Muscle of back (tissue), 13 donors: Measurements from ENCODE around the gene HOXD8. TPM values are rescaled to one million over a fixed set of nuclear protein-coding genes. Genes with fewer than 3 reads are reported as not detected.

ENCODE experiments used
- DNase-seq, 3 donors: peaks; one replicate each; pipeline versions ENCODE4 v3.0.0 to v3.0.0-alpha.2; 2013
- long read RNA-seq, 9 donors: transcript quantifications; one replicate each; lab custom pipeline, GENCODE V29; 2026
- polyA plus RNA-seq, 10 donors: library from polyadenylated mRNA; unstranded; fragments of 120-200 nt; gene quantifications; one replicate each; pipeline ENCODE4 v1.2.1, GENCODE V29; 2013; ENCODE audit not compliant: insufficient read length in 10 of 10

Gene HOXD8
- 10 to 100 TPM; 30.6 to 43.1 (median 40.2) TPM for polyA plus RNA-seq
- long read RNA-seq, donor 1, partial matches to known transcripts: 0 of 6 reads
- long read RNA-seq, donor 1, other reads (novel, unspliced or antisense): 0 of 6 reads
- long read RNA-seq, donor 2, transcript HOXD8-201 (2 exons, 1,917 nt): major isoform, 7 of 41 reads
- long read RNA-seq, donor 2, partial matches to known transcripts: 0 of 41 reads
- long read RNA-seq, donor 2, other reads (novel, unspliced or antisense): 29 of 41 reads
- long read RNA-seq, donor 3: 0 reads
- long read RNA-seq, donor 4, partial matches to known transcripts: 0 of 7 reads
- long read RNA-seq, donor 4, other reads (novel, unspliced or antisense): 0 of 7 reads
- long read RNA-seq, donor 5, transcript HOXD8-201 (2 exons, 1,917 nt): major isoform, 6 of 7 reads
- long read RNA-seq, donor 5, partial matches to known transcripts: 0 of 7 reads
- long read RNA-seq, donor 5, other reads (novel, unspliced or antisense): 0 of 7 reads
- long read RNA-seq, donor 6, transcript HOXD8-203 (2 exons, 1,268 nt): major isoform, 6 of 49 reads
- long read RNA-seq, donor 6, transcript HOXD8-201 (2 exons, 1,917 nt): major isoform, 6 of 49 reads
- long read RNA-seq, donor 6, partial matches to known transcripts: 0 of 49 reads
- long read RNA-seq, donor 6, other reads (novel, unspliced or antisense): 35 of 49 reads
- long read RNA-seq, donor 7, partial matches to known transcripts: 0 of 30 reads
- long read RNA-seq, donor 7, other reads (novel, unspliced or antisense): 24 of 30 reads
- long read RNA-seq, donor 8, partial matches to known transcripts: 0 of 17 reads
- long read RNA-seq, donor 8, other reads (novel, unspliced or antisense): 13 of 17 reads
- long read RNA-seq, donor 9, partial matches to known transcripts: 0 of 1 reads
- long read RNA-seq, donor 9, other reads (novel, unspliced or antisense): 0 of 1 reads

- DNase-seq: peak; percentile 92 to 96 (median 94)
Measured at GRCh38 chr2:176128982-176129796, at the start of gene HOXD8. TSS of gene HOXD8 (plus strand) at chr2:176129705. CDS start at chr2:176130367, 662 bp downstream.

DNA sequence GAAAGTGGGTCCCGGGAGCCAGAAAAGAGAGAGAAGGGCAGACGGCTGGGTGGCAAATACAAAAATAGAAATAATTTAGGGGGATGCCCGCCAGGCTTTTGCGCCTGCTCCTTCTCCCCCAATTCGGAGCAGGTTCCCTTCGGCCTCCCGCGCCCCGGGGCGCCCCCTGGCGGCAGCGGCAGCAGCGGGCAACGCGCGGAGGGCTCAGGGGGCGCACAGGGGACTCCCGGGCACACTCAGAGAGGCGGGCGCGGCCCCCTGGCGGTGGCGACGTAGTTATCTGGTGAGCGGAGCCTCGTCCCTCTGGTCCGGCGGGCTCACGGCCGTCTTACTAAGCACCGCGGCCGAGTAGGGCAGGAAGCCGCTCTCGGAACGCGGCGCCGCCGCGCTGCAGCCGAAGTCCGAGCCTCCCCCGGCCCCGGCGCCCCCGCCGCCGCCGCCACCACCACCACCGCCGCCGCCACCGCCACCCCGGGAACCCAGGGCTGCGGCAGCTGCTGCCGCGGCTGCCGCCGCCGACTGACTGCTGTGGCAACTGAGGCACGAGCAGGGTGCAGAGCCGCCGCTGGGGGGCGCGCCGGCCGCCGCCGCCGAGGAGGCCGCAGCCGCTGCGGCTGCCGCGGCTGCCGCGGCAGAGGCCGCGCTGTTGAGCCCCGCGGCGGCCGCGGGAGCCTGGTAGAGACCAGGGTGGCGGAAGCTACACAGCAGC is 49.5 kb upstream of the HOXD8 start:
- DNase-seq: peak in 1 of 3 donors; percentile 66

DNA sequence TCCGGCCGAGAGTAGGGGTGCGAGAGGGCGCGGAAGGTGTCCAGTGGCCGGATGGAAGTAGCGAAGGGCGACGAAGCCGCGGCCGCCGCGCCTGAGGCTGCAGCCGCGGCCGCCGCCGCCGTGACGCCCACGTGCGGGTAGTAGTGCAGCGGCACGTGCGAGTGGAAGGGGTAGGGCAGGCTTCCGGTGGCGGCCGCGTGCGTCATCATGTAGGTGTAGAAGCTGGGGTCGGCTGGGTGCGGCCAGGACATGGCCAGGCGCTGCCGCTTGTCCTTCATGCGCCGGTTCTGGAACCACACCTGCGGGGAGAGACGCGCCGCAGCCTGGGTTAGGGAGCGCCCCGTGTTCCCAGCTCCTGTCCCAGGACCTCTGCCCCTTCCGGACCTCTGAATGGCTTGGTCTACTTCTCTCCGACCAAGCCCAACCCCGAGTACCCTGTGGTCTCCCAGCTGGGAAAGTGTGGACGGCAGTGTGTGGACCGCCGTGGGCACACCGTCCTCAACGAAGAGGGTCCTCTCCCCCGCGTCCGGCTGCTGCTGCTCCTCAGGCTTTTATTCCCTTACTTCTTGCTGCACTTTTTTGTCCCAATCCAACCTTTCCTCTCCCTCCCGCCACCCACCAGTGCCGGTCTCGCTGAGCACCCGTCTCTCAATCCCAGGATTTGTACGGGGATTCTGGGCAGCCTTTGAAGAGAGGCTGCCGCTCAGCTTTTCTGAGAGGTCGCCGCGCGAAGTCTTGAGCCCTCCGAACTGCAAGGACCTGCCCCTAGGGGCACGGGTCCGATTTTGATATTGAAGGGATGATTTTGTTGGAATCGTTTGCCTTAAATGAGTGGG is 48.7 kb upstream of the HOXD8 start:
- peak in 1 of 3 donors; percentile 73 for DNase-seq

DNA sequence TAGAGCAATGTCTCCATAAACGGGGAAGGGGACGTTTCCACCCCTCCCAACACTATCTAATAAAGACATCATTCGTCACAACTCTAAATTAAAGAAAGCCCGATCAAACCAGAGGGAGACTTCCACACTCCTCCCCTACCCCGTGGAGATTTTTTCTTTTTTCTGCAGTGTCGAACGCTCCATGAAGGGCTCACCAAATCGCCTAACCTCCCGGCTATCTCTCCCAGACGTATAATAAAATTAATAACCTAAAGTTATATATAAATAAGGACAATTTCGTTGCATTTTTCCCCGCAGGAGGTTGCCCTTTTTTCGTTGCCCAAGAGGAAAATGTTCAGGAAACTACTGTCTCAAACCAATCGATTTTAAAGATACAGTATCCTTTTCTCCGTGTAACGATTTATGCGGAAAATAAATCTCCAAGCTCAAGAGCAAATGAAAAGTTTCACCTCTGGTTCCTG is 48.1 kb upstream of the HOXD8 start:
- DNase-seq: peak in 2 of 3 donors; percentile 38 to 77

DNA sequence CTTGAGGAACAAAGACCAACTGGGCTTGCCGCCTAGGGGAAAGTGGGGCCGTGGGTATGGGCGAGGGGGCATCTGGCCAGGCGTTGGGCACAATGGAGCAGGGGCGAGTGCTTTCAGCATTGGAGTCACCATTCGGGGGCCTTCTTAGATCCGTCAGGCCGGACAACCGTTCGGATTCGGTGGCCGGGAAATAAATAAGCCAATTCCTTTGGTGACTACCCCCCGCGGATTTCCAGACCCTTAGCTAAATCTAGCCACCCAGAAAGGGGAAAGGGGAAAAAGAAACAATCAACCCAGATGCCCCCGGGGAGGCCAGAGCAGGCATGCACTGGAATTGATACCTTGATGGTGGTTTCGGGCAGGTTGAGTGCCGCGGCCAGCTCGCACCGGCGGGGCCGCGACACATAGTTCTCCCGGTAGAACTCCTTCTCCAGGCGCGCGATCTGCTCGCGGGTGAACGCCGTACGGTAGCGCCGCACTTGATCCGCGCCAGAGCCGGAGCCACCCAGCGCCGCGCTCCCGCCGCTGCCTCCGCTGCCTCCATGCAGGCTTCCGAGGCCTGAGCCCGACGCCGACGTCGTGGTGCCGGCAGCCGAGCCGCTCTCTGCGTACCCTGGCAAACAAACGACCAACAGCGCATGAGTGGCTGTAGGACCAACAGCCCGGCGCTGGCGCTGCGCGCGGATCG is 47.5 kb upstream of the HOXD8 start:
- peak in 2 of 3 donors; percentile 17 to 76 for DNase-seq

- peak in 1 of 3 donors; percentile 16 for DNase-seq
Measured at GRCh38 chr2:176082525-176082823, 47.0 kb upstream of the HOXD8 start.

- DNase-seq: peak in 2 of 3 donors; percentile 9 to 63
Measured at GRCh38 chr2:176082824-176083751, 46.4 kb upstream of the HOXD8 start.

DNA sequence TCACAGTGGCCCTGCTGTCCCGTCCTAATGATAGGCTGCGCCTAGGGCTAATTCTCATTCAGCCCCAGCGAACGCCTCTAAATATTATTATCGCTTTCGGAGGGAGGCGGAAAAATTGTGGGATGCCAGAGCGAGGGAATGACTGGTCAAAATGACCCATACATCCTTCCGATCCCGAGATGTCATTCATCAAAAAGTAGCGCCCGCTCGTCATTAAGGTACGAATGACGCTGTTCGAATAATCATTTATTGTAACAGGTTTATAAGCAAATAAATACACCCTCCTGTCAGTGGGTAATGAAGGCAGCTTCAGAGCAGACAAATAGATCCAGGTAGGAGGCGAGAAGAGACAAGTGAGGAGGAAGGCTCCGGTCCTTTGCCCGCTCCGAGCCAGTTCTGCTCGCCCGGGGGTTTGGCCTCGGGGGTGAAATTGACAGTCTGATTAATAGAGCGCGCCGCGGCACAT is 45.7 kb upstream of the HOXD8 start, which contains the start of gene EVX2:
Gene EVX2 (minus strand): TSS at position 167 of the 466 bp plus-strand sequence. CDS start 186 bp downstream, outside the sequence.
- peak in 1 of 3 donors; percentile 56 for DNase-seq

DNA sequence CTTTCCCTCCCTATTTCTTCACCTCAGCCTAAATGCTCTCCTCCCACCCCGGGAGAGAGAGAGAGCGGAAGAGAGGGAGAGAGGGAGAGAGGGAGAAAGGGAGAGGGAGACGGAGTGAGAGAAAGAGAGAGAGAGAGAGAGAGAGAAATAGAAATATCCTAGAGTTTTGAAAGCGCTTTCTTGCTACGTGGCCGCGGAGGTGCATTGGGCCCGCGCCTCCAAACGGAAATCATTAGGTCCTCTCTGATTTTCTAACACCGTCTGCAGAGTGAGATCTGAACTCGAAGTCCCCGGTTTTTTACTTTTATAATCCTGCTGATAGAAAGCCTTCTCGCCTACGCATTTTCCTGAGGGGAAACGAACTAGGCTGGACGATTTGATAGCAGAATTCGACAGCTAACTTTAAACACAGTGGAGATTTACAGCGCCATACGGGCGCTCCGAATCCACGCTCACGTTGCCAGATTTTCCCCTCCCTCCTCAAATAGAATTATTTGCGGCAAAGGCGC is 44.8 kb upstream of the HOXD8 start:
- DNase-seq: peak in 1 of 3 donors; percentile 67

DNA sequence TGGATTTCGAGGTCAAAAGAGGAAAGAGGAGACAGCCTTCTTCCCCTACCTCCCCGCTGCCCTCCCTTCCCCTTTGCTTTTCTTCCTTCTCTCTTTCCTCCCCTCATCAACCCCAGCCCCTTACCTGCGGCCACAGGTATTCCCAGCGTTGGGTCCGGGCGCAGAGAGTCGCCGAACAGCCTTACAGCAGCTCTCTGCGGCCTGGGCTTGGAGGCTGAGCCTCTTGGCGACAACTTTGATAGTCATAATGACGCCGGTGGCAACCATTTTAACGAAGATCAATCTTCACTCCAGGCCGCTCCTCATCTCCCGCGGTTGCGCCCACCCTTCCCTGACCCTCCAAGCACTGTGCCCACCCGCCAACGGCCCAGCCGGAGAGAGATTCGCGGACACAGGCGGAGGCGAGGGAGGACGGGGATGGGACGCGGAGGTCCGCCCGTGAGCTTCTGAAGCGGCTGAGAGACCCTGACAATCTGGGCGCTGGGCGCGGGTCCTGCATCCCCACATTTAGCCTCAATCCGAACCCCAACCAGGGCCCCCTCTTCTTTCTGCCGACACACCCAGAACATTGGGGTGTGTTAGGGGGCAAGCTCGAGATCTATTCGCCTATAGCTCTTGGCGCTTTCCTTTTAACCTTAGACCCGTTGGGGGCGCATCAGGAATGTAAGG is 44.3 kb upstream of the HOXD8 start:
- peak in 1 of 3 donors; percentile 41 for DNase-seq

GRCh38 chr2:176085861-176086771 is 43.4 kb upstream of the HOXD8 start:
- peak in 1 of 3 donors; percentile 77 for DNase-seq

DNA sequence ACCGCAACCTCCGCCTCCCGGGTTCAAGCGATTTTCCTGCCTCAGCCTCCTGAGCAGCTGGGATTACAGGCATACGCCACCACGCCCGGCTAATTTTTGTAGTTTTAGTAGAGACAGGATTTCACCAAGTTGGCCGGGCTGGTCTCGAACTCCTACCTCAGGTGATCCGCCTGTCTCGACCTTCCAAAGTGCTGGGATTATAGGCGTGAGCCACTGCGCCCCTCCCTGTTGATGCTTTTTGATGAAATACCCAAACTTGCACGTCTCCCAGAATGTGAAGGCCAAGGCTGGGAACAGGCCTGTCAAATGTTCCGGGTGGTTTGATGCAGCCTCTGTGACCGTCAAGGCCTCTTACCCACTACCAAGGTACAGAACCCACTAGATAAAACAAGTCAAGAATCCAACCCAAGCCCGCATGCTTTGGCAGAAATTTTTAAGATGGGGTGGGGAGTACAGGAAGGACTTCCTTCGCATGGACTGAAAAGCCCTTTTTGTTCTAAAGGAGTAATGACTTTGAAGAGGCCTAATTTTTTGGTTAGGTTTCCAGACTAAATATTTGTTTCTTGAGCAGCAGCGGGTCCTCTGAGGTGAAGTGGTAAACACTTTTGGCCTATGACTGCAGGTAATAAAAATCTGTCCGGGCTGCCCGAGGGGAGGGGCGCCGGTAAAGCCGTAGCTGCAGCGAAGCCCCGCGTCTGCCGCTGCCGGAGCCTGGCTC is 42.0 kb upstream of the HOXD8 start:
- DNase-seq: no peak

DNA sequence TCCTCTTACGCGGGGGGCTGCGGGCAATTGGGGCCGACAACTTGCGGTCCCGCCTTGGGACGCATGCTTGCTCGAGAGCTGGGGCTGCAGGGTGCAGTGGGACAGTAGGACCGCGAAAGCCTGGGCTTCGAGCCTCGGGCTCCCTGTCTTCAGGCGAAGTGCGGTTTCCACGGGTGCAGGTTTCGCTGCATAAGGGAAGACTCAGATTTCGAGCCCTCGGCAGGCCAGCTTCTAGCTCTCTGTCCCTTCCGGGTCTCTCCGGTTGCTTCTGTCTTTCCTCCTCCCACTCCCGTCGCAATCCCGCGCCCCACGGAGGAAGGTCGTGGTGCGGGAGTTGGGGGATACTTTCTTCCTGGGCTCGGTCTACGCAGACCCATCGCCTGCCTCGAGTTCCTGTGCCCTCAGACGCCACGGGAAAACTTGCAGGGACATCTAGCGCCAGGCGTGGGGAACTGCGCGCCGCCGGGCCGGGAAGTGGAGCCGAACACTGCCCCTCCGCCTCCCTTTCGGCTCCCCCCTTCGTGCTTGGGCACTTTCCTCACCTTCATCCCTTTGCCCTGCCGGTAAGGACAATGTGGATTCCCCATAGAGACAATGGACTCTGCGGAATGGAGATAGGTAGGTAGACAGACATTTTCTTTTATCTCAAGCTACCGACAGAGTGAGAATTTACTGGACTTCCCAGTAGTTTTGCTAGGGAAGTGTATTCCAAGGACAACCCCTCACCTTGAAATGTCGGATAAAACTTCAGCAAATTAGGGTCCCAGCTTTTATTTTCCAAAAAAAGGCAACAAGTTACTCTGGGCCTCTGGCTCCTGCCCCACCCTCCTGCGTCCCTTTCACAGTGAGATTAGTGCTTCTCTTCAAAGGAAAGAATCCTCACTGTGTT is 41.2 kb upstream of the HOXD8 start:
- DNase-seq: peak in 2 of 3 donors; percentile 73 to 86
